OCI-LY1 (cell line): Measurements from ENCODE around the gene GOLGA8S.

Experiments used
- CTCF ChIP-seq: fragments of 200-600 bp; sonication (generic), shearing (Covaris generic); IDR thresholded peaks from 2 replicates; pipeline ENCODE4 v1.5.1; 2017; ENCODE audit warnings: mild to moderate bottlenecking, antibody characterized with exemption, low read length, moderate library complexity, mixed read lengths
- EZH2 ChIP-seq: fragments of 200-600 bp; sonication (generic), shearing (Covaris generic); IDR thresholded peaks from 2 replicates; pipeline ENCODE4 v1.8.0; 2017; ENCODE audit warnings: borderline replicate concordance, mixed run types, mild to moderate bottlenecking, antibody characterized with exemption, low read length, moderate library complexity, mixed read lengths

- no peak for TF ChIP-seq CTCF
- no peak for TF ChIP-seq EZH2
These were observed 31.4 kb downstream of the GOLGA8S start for GRCh38 chr15:23385886-23386430.
